GM15510 (cell line): Measurements from ENCODE around the gene FILIP1L.
A peak's percentile ranks its signal among the peaks of the same experiment; 100 is the strongest.

Experiments used
- POLR2A ChIP-seq: IDR thresholded peaks from 3 replicates; pipeline ENCODE4 v1.6.1; 2011; ENCODE audit warnings: borderline replicate concordance; ENCODE audit not compliant: insufficient read length; ENCODE audit errors: extremely low read depth

FILIP1L gene

DNA sequence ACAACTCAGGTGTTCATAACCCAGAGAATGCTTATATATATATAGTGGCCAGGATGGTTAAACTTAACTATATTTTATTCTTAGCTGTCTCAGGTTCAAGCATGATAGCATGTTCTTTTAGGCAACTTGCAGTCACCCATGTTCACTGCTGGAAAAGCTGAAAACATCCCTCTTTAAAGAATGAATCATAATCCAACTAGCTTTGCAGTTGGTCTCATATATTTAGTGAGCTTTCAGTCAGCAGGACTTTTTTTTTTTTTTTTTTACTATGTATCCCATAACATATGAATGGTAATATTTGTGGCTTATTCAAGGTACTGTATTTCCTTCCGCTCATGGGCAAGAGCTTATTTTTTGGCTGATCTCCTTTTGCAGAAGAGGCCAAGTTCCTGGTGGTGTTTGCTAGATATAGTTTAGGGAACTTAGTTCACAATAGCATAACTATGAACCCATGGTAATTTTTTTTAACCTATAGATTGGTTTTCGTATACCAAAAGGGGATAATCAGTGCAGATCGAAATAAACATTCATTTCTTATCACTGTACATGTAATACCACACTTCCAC is 219.1 kb downstream of the FILIP1L start:
- TF ChIP-seq POLR2A, result no peak

DNA sequence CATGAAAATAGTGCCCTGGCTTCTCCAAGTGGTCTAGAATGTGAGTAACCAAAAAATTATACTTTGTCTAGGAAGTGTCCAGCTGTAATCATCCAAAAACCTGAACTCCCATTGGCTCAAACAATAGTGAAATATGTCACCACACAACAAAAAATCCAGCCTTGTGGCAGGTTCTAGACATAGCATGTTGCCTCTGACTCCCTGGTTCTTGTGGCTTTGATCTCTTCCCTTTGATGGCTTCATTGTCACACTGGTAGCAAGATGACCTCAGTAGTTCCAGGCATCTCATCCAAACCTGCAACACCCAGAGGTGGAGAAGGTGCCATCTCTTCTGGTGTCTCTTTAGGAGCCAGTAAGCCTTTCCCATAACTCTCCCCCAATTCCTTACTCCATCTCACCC is 222.0 kb downstream of the FILIP1L start:
- TF ChIP-seq POLR2A, result no peak

GRCh38 chr3:99891610-99892285 is 222.6 kb downstream of the FILIP1L start:
- TF ChIP-seq POLR2A, result no peak

- TF ChIP-seq POLR2A, result no peak
Observed at GRCh38 chr3:99885851-99886250, 228.4 kb downstream of the FILIP1L start.

DNA sequence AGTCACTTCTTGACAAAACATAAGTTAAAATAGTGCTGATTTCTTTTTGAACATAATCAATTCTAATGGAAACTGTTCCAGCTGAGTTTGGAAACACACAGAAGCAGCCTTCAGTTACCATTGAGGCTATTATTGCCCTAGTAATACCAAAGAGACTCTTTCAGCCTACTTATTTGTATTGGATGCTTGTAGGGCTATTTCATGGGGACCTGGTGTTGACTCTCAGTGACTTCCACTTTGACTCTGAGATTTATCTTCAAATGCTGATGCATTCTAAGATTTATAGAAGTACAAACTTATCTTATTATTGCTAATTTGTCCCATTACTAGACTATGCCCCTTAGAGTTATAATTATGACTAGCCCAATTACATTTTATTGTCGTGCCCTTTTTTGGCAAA is 229.2 kb downstream of the FILIP1L start:
- TF ChIP-seq POLR2A, result no peak

DNA sequence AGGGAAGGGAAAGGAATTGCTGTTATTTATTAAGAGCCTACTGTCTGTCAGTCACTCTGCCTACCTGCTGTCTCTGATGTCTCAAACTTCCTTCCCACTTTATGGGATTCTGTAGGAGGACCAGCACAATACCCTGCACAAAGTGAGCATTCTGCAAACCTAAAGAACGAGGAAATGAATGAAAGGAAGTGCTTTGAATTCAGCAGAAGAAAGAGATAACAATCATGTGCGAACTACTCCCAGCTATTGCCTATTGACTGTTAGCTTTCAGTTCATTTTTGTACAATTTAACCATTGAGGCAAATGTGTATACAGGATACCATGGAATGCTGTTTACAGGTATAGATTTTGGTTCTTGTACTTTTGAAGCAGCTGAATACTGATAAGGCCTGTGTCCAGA is 229.8 kb downstream of the FILIP1L start:
- TF ChIP-seq POLR2A, result no peak

GRCh38 chr3:99883693-99884092 is 230.6 kb downstream of the FILIP1L start:
- no peak for TF ChIP-seq POLR2A

GRCh38 chr3:99883138-99883461 is 231.2 kb downstream of the FILIP1L start:
- TF ChIP-seq POLR2A, result no peak

DNA sequence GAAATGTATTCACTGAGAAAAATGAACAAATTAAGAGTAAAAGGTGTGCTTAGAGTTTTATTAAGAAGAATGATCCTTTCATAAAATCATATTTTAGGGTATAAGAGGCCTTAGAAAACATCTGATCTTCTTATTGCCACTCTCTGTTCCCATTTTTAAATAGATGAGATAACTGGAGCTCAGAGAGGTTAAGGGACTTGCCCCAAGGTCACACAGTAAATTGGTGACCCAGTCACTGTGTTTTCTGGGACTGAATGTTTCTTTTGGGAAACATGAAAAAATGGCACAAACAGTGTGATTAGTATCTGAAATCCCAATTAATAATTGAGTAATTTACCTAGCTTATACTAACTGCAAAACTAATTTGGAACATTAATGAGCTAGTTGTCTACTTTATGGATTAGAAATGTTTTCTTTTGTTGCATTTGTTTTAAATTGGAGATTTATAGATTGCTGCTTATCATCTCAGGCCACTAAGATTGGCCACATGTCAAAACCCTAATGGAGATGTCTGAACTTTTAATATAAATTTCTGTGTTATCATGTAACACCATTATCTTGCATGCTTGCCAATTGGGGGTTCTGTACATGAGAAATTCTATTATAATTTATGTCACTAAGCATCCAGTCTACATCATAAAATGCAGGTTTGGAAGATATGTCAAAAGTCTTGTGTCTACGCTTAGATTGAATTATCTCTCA is 231.7 kb downstream of the FILIP1L start:
- no peak for TF ChIP-seq POLR2A

GRCh38 chr3:99881121-99881524 is 233.2 kb downstream of the FILIP1L start:
- TF ChIP-seq POLR2A, result no peak

GRCh38 chr3:99879275-99879674 is 235.0 kb downstream of the FILIP1L start:
- no peak for TF ChIP-seq POLR2A

- no peak for TF ChIP-seq POLR2A
Observed at GRCh38 chr3:99878005-99878404, 236.3 kb downstream of the FILIP1L start.

DNA sequence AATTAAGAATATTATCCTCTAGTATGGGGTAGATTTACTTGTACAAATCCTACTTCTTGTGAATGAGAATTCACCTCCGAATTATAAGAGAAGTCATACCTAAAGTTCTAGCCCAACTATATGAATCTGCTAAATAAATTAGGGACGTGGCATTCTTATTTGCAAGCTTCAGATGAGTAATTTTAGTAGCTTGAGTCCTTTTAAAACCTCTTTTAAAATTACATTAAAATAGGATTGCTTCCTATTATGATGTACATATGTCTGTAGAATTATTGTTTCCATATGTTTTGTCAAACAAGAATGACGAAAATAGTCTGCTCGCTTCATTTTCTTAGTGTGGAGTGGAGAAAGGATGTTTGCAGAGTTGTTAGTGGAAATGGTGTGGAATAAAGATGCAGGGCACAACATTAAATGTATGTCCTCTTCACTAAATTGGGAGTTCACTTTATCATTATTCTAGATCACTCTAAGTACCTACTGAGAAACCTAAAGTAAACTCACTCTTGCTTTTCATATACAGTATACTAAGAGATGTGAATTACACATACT is 237.2 kb downstream of the FILIP1L start:
- no peak for TF ChIP-seq POLR2A

DNA sequence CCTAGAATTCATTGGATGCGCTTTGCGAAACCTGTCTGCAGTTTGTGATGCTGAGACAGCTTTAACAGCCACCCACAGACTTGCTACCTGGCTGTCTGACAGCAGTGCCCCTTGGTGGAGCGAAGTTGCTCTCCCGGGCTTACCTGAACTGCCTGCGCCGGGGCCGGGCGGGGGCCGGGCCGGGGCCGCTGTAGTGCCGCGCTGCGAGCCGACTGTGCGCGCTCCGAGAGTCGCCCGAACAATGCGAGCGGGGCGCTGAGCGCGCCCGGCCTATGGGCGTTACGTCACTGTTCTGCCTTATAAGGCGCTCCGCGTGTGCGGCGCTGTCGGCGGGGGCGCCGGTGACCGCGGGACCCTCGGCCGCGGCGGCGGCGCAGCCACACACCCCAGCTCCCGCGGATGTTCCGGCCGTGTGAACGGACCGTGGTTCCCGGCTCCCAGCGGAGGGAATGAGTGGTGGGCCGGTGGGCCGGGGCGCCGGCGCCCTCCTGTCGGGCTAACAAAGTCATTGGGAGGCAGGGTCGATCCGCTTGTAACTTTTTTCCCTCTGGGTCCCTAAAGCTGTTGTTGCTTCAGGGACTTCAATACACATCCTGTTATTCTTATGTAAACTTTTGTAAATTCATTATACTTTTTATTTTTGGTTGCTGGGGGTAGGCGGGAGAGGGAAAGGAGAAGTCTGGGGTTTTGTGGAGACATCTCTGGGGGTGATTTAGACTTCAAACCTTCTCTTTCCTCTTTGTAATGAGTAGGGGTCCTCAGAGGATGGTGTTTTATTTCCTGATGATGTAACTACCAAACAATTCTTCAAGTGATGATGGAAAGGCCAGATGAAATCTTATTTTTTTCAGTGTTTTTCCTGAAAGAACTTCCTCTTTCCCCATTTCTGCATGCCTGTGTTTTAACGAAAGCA is 238.1 kb downstream of the FILIP1L start:
- TF ChIP-seq POLR2A, result peak; percentile 43

- TF ChIP-seq POLR2A, result no peak
Observed at GRCh38 chr3:99875581-99875928, 238.7 kb downstream of the FILIP1L start.
